ENCODE results near the gene ATP13A2.

ATP13A2 gene

DNA sequence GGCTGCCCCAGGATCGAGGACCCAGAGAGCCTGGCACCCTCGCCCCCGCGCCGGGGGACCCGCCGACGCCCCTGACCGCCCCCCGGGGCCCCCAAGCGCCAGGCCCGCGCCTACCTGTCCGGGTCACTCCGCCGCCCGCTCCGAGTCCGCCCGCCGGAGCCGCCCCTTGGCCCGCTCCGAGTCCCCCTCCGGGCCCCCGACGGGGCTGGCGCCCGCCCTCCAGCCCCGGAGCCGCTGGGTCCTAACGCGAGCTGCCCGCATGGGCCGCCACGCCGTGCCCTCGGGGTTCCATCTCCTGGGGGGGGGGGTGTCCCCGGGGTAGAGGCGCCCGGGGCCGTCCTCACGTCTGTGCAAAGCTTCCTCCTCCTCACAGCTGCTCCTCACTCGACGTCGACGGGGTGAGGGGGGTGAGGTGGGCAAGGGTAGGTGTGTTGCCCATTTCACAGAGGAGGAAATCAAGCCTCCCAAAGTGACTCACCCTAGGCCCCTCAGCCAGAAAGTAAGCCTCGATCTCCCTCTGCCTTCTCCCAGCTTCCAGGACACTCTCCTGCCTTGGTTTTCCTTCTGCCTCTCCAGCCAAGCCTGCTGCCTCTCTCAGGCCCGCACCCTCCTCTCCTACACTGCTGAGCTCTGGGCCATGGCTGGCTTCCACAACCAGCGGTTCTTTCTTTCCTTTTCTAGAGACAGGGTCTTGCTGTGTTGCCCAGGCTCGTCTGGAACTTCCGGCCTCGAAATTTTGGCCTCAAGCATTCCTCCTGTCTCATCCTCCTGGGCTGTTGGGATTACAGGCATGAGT lies 31.1 kb downstream of the ATP13A2 start, which contains the start of gene MFAP2:
TSS of gene MFAP2 (minus strand) at position 148 of the 796 bp plus-strand sequence. CDS start 2,347 bp downstream, outside the sequence.
- DNase-seq (ENCODE audit: low read depth in 2 of 3, low spot score in 1 of 3): no peak

DNA sequence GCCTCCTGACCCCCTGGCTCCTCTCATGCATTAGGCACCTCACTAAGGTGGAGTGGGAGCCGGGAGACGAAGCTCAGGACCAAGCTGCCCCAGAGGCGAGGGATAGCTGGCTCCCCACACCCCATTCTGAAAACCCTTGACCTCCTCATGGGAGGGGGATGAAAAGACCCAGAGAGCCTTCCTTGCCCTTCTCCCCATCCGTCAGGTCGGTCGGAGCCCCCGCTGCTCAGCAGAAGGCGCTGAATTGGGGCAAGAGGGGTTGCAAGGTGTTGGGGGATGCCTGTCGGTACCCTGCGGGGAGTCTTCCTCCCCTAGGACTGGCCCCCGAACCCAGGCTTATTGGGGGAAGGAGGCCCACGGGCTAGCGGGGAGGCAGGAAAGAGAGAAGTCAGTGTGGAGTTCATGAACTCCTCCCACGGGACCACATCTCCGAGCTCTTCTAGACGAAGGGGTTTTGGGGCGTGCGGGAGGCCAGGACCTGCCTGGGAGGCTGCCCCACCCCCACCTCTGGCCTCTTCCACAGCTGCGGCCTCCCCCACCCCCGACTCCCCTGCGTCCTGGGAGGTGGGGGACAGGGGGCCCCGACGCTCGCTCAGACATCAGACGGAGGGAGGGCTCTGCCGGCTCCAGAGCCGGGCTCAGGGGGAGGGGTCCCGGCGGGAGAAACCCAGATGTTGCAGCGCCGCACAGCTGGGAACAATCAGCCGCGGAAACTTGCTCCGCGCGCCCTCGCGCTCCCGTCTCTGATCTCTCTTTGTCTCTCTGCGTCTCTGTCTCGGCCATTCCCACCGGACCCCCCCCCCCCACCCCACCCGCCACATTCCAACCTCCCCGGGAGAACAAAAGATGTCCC lies 32.0 kb downstream of the ATP13A2 start:
- no peak for DNase-seq (ENCODE audit: low read depth in 2 of 3, low spot score in 1 of 3)

DNA sequence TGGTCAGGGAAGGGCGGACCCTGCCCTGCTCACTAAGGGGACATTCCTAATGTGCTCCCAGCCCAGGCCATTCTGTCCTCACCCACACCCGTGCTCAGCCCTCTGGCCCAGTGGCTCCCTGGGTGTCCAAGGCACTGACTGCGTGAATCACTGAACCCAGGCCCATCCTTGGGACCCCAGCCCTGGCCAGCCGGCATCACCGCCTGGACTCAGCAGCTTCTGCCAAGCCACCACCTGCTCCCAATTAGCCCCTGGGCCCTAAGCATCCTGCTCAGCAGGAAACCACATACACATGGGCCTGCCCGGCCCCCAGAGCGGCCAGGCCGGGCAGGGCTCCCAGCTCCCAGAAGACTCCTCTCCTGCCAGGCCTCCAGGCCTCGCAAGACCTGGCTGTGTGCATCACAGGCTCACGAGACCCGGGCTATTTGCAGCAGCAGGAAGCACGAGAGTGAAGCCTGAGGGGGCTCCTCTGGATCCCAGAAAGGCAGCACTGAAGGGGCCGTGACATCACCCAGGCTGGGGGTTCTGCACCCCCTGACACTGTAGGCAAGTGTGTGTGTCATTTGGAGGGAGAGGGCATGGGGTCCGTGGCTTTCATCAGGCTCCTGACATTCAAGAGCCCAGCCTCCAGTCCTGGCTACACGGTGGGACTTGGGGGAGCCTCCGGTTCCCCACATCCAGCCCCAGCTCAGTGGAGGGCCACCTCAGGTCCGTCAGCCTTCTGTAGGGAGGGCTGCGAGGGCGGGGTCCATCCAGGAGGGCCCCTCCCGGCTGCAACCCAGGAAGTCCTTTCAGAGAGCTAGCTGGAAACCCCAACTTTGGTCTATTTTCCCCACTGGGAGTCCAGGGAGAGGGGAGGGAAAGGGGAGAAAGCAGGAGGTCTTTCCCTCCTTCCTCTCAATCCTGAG lies 32.9 kb downstream of the ATP13A2 start:
- no peak for DNase-seq (ENCODE audit: low read depth in 2 of 3, low spot score in 1 of 3)

DNA sequence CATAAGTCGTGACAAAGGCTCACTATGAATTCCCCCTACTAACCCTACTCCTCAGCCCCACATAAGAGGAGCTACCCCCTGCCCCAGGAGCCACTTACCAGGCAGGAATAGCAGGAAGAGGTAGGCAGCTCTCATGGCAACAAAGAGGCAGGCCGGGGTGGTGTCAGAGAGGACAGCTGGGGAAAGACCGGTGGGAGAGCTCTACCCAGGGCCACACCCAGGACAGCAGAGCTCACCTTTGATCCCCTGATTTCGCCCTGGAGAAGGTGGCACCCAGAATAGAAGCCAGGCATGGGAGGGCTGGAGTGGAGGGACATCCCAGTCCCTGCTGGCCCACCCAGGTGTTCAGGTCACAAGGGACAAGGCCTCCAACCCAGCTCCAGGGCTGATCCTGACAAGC lies 33.6 kb downstream of the ATP13A2 start:
- DNase-seq (ENCODE audit: low read depth in 2 of 3, low spot score in 1 of 3): no peak

DNA sequence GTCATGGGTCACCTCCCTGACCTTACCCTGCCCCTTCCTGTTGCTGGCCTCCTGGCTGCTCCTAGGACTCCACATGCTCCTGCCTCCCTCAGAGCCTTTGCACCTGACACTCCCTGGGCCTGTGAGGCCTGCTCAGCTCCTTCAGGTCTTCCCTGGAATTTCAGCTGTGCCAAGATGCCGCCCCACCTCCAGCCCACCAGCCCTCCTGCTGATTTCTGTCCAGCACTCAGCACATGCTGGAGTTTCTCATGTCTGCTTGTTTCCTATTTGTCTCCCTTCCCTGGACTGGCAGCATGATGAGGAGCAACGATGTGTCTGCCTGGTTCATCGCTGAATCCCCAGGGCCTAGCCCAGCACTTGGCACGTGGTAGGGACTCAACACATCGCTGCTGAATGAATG lies 34.4 kb downstream of the ATP13A2 start:
- no peak for DNase-seq (ENCODE audit: low read depth in 2 of 3, low spot score in 1 of 3)

GRCh38 chr1:16976966-16977365 lies 34.8 kb downstream of the ATP13A2 start:
- DNase-seq (ENCODE audit: low read depth in 2 of 3, low spot score in 1 of 3): no peak

DNA sequence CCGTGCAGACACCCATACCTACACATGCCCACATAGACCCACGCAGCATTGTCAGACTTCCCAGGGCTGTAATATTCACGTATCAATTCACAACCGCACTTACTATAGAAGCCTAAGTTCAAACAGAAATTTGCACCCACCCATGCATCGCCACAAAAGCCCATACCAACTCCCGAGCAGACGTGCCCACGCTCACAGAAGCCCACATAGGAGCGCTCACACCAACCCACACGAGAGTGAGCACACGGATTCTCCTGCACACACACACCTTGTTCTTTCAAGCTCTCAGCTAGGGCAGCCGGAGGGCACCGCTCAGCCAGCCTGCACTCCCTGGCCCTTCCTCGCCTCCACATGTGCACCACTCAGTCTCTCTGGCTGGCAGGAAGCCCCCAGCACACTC lies 35.9 kb downstream of the ATP13A2 start:
- DNase-seq (ENCODE audit: low read depth in 2 of 3, low spot score in 1 of 3): no peak

GRCh38 chr1:16975211-16975610 lies 36.5 kb downstream of the ATP13A2 start:
- DNase-seq (ENCODE audit: low read depth in 2 of 3, low spot score in 1 of 3): no peak

GRCh38 chr1:16973215-16973614 lies 38.5 kb downstream of the ATP13A2 start:
- no peak for DNase-seq (ENCODE audit: low read depth in 2 of 3, low spot score in 1 of 3)

DNA sequence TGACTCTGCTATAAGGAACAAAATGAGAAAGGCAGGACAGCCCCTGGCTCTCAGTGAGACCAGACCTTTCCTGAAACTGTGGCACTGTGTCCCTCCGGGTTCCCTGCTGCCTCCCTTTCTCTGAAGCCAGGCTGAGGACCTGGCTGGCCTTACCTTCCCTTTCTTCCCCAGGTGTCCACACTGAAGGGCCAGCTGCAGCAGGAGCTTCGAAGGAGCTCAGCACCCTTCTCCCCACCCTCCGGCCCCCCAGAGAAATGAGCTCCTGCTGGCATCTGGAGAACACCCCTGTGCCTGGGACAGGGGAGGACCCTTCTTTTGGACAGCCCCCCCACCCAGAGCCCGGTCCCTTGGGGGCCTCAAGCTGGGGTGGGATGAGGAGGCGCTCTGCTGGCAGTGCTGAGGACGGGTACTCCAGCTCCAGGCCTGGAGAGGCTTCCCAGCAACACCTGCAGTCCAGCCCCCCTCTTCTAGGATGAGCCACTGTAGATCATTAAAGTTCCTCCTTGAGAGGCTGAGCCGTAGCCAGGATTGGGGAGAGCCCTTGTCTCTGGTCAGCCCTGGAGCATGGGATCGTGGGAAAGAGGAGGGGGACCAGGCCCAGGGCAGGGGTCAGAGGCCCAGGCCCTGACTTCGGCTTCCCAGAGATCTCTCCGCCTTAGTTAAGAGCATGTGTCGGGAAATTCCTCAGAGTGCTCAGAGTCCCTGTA lies 39.4 kb downstream of the ATP13A2 start:
- DNase-seq (ENCODE audit: low read depth in 2 of 3, low spot score in 1 of 3): no peak

GRCh38 chr1:16971341-16972188 lies 40.2 kb downstream of the ATP13A2 start:
- DNase-seq (ENCODE audit: low read depth in 2 of 3, low spot score in 1 of 3): no peak

DNA sequence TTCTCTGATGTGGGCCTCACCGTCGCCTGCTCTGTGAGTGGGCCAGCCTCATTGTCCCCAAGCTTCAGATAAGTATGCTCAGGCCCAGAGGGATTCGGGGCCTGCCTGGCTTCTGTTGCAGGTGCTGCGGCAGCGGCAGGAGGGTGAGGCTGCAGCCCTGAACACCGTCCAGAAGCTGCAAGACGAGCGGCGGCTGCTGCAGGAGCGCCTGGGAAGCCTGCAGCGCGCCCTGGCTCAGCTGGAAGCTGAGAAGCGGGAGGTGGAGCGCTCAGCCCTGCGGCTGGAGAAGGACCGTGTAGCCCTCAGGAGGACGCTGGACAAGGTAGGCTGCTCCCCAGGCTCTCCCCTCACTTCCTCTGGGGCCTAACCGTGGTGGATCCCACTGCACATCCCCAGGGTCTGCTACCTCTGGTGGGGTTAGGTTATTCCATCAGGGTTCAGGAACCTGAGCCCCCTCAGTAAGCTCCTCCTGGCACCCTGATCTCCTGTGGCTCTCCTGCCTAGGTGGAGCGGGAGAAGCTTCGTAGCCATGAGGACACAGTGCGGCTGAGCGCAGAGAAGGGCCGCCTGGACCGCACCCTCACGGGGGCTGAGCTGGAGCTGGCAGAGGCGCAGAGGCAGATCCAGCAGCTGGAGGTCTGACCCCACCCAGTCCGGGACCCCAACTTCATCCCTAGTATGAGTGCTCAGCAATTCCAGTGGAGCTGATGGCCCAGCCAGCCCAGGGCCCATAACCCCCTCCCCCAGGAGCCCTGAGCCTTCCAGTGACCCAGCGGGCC lies 41.4 kb downstream of the ATP13A2 start:
- no peak for DNase-seq (ENCODE audit: low read depth in 2 of 3, low spot score in 1 of 3)

- DNase-seq (ENCODE audit: low read depth in 2 of 3, low spot score in 1 of 3): no peak
Observed at GRCh38 chr1:16969651-16970050, 42.1 kb downstream of the ATP13A2 start.

GRCh38 chr1:16969057-16969611 lies 42.6 kb downstream of the ATP13A2 start:
- DNase-seq (ENCODE audit: low read depth in 2 of 3, low spot score in 1 of 3): no peak

DNA sequence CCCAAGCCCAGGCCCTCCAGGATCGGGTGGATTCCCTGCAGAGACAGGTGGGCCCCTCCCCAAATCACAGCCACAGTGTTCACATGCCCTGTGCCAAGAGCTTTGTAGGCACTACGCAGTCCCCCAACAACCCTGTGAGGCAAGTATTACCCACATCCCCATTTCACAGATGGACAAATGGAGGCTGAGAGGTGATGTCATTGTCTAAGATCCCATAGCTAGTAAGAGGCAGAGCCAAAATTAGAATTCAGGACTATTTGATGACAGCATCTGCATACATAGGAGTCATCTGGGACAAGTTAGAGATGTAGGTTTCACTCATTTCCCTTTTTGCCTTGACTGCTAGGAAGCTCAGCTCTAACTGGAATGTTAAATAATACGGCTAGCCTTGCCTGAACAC lies 43.4 kb downstream of the ATP13A2 start:
- no peak for DNase-seq (ENCODE audit: low read depth in 2 of 3, low spot score in 1 of 3)

GRCh38 chr1:16967962-16968361 lies 43.8 kb downstream of the ATP13A2 start:
- no peak for DNase-seq (ENCODE audit: low read depth in 2 of 3, low spot score in 1 of 3)

DNA sequence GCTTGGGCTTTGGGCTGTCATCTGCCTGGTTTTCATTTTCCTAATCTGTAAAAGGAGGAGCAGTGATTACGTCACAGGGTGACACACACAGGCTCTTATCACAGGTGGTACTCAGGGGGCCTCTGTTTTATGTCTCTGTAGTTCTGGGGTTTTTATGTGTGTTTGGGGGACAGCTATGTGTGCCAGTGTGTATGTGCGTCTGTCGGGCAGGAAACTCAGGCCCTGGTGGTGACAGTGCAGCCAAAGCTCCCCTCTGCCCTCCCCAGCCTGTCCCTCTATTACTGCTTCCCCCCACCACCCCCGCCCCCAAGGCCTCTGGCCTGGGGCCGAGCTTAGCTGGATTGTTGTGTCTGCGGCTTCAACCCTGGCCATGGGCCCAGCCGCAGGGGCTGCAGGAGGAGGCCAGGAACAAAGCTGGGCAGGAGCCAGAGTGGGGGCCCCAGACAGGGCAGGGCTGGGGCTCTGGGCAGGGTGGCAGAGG lies 44.6 kb downstream of the ATP13A2 start:
- no peak for DNase-seq (ENCODE audit: low read depth in 2 of 3, low spot score in 1 of 3)

DNA sequence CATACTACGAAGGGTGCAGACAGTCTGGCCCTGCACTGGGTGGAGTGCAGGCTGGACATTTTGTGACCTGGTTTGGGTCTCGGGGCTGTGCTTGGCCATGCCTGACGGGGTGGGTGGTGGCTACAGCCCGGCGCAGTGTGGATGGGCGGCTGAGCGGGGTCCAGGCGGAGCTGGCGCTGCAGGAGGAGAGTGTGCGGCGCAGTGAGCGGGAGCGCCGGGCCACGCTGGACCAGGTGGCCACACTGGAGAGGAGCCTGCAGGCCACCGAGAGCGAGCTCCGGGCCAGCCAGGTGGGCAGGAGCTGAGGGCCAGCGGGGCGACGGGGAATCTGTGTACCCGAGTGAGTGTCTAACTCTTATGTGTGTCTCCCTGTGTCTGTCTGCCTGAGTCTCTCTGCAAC lies 45.4 kb downstream of the ATP13A2 start:
- DNase-seq (ENCODE audit: low read depth in 2 of 3, low spot score in 1 of 3): no peak

Measured in stimulated activated CD4-positive, alpha-beta T cell treated with anti-CD3 and anti-CD28 coated beads, Interleukin-12 subunit alpha, Interleukin-12 subunit beta, amount 100 ng/mL, for 48 hours (primary cell).